NCI-H146 treated with DMSO at 0.1 percent for 48 hours (cell line): ENCODE data around the gene CDADC1.
"Not testable (repeated sequence)": the region's sequence is repeated elsewhere in the genome, so short reads cannot be mapped to it uniquely, and the experiment has no call there.

Source experiments
- DNase-seq: peaks from one replicate; lab custom pipeline; 2025; ENCODE audit not compliant: unreplicated experiment; lab: John Stamatoyannopoulos, UW

Gene CDADC1

DNA sequence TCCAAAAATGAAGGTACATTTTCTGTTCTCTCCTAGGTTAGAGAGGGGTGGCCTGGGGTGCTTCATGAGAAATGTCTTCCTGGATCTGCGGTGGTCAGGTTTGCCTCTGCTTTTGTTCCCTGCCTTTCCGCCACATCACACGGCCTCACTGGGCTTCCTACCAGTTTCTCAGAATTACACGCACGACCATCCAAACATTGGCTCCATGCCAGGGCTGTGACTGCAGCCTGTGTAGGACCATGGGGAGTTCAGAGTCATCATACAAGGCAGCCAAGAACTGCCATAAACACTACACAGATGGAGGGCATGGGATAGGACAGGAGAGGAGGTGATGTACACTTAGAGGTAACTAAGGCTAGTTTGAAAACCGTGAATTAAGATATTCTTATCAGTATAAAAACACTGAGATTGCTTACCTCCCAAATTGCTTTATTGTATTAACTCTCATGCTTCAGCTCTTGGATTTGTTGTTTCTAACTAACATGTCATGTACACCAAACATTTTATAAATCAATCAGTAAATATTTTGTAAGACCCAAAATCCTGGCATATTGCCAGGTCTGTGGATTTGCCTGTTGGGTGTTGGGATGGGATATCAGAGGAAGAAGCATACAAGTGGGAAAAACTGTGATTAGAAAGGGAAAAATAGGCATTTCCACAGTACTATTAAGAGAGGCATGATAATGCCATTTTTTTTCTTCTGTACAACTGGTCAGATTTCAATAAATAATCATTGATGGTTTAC is 45.2 kb downstream of the CDADC1 start:
- peak; percentile 7 for DNase-seq

GRCh38 chr13:49294723-49295122 is 47.0 kb downstream of the CDADC1 start:
- DNase-seq = not testable (repeated sequence)

- DNase-seq = no peak
Observed at GRCh38 chr13:49295244-49295643, 47.5 kb downstream of the CDADC1 start.

DNA sequence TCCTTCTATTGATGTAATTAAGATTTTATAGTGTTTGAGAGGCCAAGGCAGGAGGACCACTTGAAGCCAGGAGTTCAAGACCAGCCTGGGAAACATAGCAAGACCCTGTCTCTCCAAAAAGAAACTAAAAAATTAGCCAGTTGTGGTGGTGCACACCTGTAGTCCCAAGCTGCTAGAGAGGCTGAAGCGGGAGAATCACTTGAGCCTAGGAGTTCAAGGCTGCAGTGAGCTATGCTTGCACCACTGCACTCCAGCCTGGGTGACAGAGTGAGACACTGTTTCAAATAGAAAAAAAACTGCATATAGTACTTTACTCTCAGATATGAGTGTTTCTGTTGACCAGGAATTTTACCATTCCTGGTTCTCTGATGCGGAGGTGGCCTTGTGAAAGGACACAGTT is 48.9 kb downstream of the CDADC1 start:
- DNase-seq = no peak

- DNase-seq = no peak
Observed at GRCh38 chr13:49297338-49297737, 49.6 kb downstream of the CDADC1 start.

DNA sequence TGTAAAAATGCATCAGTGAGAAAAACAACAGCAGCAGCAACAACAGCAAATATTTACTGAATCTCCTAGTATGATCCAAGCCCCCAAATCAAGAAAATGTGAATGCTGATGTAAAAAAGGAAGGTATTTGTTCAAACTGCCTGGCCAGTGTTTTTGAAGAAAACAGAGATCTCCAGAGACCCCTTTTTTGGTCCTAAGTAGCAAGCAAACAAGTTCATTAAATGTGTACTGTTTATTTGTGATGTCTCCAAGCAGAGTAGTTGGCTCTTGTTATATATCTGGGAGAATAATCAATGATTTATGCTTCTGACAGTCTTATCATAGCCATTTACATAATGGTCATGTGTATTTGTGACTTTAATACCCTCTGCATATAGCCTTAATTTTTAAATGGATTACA is 50.7 kb downstream of the CDADC1 start:
- no peak for DNase-seq

GRCh38 chr13:49298903-49299605 is 51.3 kb downstream of the CDADC1 start:
- DNase-seq = no peak

DNA sequence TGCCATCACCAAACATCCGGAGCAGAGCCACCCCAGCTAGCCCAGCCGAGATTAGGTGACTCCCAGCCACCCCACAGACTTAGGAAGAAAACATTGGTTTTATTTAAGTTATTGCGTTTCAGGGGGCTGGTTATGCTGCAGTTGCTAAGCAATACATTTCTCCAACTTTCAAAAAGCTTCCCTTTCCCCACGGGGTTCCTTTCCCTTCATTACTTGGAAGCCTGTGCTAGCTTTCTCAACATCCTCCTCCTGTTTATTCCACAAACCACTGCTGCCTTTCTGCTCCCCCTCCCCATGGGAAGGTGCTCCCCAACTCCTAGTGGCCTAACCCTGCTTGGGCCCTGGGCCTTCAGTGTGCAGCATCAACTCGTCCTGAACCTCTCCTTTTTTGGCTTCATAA is 52.6 kb downstream of the CDADC1 start:
- DNase-seq = no peak

DNA sequence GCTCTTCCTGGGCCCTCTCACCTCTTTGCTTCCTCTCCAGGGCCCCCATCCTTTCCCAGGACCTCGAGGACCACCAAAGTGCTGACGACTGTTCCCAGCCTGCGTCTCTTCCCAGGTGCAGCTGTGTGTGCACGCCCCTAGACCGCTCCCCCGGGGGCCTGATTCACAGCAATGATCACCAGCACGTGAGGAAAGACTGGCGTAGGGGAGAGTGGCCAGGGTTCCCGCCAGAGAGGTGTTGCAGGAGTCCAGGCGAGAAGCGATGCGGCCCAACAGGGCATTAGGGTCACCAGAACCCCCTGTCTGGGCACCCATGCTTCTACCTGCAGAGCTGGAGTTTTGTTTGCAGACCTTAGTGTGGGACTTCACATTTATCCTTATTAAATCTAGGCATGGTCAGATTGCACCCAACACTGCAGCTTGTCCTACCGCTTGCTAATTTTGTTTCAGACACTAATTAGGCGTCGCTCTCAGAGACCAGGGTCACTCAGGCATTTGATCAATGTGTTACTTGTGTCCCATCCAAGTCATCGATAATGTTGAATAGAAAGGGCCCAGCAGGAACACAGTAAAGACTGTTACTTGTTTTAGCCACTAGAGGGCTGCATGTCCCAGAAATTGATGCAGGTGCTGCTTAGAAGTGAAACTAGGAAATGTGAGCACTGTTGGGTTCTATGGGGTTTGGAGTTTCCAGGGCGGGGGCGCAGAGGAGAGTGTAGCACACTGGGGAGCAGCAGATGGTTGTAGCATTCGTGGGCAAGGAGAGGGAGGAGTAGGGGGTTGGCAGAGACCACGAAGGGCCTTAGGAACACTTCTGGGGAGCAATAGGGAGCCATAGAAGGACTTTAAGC is 53.2 kb downstream of the CDADC1 start:
- DNase-seq = peak; percentile 72

DNA sequence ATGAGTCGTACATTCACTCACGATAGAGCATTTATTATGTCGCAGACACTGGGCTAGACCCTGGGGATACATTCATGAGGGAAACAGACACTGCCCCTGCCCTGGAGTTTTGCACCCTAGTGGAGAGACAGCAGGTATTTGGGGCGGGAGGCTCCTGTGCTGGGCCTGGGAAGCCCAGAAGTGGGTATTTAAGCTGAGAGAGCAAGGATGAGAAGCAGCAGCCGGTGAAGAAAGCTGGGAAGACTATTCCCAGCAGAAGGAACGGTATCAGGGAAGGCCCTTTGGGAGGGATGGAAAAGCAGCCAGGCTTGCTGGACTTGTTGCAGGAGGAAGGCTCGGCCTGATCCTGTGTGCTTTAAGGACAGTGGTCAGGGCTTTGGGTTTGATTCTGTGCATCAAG is 54.5 kb downstream of the CDADC1 start:
- no peak for DNase-seq

GRCh38 chr13:49302817-49303216 is 55.1 kb downstream of the CDADC1 start:
- peak; percentile 16 for DNase-seq

DNA sequence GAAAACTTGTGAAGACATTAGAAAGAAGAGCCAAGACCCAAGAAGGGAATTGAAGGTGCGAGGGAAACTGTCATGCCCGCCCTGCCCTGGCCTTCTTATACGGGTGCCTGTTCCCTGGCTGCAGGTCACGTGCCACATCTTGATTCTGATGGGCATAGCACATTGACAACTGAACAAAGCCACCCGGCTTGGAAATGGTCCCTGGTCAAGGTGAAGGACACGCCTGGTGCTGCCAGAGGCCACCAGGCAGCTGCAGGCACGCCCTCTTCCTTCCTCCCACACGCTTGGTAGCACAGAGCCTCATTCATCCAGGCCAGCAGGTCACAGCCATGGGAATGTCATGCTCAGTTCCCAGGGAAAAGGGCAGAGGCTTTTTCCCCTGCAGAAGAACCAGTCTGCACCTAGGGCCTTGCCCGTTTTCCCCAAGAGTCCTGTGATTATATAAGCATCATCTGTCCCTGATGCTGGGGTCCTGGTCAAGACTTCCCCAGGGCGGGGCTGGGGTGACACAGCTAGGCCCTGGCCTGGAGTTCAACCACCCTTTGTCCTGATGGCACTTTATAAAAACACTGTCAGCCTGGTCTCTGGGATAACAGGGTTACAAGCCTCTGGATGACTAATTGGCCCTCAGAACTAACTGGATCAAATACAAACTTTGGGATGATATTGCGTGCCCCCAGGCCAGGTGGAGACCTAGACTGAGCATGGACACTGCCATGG is 56.0 kb downstream of the CDADC1 start:
- no peak for DNase-seq

DNA sequence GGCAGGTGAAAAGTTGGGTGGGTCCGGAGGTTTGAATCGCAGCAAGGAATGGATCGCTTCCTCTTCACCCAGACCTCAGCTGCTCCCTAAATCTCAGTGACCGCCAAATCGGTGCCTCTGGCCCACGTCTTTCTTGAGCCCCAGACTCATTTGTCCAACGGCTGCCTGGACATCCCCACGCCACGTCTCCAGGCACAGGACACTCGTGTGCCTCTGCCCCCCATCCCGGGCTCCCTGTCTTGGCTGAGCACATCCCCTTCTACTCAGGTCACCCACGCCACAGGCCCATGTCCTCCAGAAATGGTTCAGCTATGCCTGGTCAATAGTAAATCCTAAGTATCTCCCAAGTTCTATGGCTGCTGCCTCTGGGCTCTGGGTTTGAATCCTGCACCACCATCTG is 56.6 kb downstream of the CDADC1 start:
- DNase-seq = no peak

DNA sequence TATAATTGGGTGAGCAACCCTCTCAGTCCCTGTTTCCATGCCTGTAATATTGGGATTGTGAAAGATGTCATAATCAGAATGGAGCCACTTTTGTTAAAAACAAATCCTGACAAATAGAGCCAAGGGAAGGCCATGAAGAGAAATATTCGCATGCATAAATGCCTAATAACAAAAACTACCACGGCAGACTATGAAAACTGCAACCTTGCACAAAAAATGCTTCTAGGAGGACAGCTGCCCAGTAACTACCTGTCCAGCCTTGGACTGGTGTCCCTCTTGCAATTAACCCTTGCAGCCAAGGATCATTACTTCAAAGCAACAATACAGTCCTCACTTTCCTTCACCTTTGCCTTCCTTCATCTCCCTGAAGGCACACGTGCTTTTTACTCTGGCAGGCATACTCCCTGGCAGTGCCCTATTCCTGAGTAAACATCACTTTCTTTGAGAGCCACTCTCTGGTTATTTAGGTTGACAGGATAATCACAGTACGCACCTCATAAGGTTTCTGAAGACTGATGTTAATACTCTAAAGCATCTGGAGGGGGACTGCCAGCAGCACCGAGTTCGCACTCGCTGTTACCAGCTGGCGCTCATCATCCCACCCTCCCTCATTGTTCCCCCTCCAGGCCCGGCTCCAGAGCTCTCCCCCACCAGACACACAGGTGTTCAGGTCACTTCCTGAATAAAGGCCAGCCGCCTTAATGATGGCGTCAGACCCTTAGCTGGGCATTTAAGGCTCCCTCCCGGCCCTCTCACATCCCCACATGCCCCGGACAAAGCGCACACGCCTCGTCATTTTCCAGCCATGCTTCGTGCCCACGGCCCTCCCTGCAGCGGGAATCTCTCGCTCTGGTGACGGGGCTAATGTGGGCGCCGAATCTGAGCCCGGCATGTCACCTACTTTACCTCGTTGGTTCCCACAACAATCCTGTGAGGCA is 57.3 kb downstream of the CDADC1 start:
- no peak for DNase-seq

DNA sequence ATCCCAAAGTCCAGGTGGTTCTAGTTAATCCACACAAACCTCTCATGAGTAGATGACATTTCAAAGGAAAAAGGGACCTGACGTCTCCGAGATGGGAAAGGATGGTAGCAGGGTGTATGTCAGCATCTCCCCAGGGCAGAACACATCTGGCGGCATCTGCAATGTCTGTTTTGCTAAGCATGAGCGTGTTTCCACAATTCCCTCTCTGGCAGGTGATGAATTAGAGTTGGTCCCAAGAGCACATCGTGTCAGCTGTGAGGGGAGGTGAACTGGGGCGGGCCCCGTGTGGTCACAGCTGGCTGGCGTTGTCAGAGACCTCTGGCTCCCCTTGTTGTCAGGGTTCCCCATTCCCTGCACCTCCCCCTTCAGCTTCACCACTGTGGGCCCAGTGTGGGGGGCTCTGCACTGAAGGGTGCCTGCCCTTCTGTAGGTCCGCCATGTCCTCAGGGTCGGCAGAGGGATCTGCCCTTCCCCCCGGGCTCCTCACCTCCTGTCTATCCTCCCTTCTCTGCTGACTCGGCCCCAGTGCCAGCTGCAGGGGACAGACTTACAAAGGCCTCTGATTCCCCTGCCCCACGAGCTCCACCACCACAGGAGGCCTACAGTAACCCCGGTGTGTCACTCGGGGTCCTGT is 58.2 kb downstream of the CDADC1 start:
- no peak for DNase-seq

GRCh38 chr13:49307365-49307764 is 59.6 kb downstream of the CDADC1 start:
- no peak for DNase-seq

- peak; percentile 14 for DNase-seq
Observed at GRCh38 chr13:49308097-49308875, 60.6 kb downstream of the CDADC1 start.

- no peak for DNase-seq
Observed at GRCh38 chr13:49308921-49309408, 61.2 kb downstream of the CDADC1 start.

GRCh38 chr13:49310251-49310650 is 62.5 kb downstream of the CDADC1 start:
- DNase-seq = no peak
